ENCODE results near the gene SELPLG.
"Not testable (repeated sequence)": the region's sequence is repeated elsewhere in the genome, so short reads cannot be mapped to it uniquely, and the experiment has no call there.

SELPLG gene

DNA sequence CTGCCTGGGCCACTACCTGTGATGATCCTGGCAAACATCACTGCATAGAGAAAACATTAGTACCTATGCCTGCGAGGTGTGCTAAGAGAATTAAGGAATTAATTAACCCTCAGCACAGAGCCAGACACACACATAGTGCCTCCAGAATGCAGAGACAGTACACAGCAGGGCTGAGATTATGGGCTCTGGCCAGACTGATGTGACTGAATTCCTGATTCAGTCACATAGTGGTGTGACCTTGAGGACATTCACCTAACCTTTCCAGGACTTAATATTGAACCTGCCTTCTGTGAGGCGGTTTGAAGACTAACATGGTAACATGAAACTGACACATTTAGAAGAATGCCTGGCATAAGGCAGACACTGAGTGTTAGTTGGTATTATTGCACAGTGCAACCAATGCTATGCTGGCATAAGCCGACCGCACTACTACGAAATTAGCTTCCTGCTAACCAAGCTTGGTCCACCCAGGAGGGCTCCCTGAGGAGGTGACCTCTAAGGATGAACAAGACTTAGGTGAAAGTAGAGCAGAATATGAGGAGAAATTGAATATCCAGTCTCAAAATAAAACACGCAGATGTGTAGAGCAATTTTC, 32.0 kb upstream of the SELPLG start:
- DNase-seq, result no peak
- Mint-ChIP-seq H3K36me3 (ENCODE audit: low read depth) (no peaks in the 10 kb centered on the region), H3K9me3 (no peaks in the 10 kb centered on the region), H3K4me3 (no peak overlapping the region), H3K27me3 (no peaks in the 10 kb centered on the region), H3K4me1 (ENCODE audit: low read depth) (peaks cover 31% of the 10 kb centered on the region), H3K27ac (no peak overlapping the region)

DNA sequence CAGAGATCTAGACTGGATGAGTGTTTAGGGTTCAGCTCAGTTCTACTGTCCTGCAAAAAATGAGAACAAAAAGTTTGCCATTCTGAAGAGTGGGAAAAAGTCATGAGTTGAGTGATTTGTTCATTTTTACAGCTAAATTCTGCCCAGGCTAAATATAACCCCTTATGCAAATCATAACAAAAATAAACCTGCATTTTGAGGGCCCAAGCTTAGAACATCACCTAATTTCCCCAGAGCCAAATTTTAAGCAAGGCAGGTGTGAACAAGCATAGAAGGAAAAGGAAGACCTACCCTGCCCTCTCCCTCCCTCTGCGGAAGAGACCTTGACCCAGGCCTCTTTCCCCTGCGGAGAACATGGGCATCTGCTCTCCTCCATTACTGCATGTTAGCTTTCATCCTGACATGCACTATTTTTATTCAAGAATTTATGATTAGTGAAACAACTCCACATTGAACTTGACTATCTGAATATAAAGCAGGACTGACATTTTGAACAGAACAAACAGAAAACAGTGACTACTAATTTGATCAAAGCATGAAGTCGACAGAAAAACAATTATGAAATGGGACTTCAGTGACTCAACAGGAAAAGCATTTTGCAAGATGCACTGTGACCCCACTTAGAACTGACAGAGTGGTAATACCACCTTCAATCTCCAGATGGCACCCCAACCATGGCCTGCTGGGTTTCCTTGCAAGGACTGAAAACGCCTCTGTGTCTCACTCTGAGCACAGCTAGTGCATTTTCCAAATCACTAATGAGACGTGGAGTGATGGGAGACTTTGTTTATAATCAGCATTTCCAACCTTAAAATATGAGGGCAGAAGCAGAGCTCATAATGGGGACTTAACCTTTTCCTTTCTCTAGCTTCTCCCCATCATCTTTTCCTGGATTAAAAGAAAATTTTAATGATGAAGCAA, 30.9 kb upstream of the SELPLG start:
- Mint-ChIP-seq H3K36me3 (ENCODE audit: low read depth) (peaks cover 2% of the 10 kb centered on the region), H3K4me3 (peak overlapping the region; percentile 39), H3K4me1 (ENCODE audit: low read depth) (peaks cover 31% of the 10 kb centered on the region)

DNA sequence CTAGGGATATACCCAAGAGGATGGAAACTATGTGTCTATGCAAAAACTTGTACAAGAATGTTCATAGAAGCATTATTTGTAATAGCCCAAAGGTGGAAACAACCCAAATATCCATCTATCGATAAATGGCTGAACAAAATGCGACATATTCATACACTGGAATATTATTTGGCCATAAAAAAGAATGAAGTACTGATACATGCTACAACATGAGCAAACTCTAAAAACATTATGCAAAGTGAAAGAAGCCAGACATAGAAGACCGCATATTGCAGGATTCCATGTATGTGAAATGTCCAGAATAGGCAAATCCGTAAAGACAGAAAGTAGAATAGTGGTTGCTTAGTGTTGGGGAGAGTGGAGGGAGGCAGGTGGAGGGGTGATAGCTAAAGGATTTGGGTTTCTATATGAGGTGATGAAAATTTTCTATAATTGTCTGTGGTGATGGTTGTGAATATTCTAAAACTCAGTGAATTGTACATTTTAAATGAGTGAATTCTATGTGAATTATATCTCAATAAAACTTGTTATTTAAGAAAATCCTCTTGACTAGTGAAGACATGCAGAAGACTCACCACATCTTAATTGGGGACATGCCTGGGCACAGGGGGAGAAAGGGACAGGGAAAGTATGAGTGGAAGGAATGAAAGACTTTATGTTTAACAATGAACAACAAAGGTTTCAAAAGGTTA, 29.8 kb upstream of the SELPLG start:
- H3K27ac Mint-ChIP-seq, result peak overlapping the region; percentile 24

More for the DNA sequence above, 30.9 kb upstream of the SELPLG start:
- H3K9me3 Mint-ChIP-seq, result no peaks in the 10 kb centered on the region
- H3K27ac Mint-ChIP-seq, result peak overlapping the region; percentile 91
- H3K27me3 Mint-ChIP-seq, result no peaks in the 10 kb centered on the region
- peak; percentile 80 for DNase-seq

DNA sequence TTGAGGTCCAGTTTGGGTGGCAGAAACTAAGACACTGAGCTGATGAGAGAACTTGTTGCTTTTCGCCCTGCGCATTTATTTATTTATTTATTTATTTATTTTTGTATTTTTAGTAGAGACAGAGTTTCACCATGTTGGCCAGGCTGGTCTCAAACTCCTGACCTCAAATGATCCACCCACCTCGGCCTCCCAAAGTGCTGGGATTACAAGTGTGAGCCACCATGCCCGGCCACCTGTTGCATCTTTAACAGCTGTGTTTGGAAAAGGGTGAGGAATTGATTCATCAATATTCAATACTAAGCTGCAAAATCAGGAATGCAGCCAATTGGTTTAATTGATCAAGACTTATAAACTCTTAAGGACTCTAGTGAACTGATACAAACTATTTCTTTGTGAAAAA, 24.4 kb upstream of the SELPLG start:
- not testable (repeated sequence) for H3K27ac Mint-ChIP-seq, H3K4me3 Mint-ChIP-seq
- H3K4me1 Mint-ChIP-seq (ENCODE audit: low read depth), result peaks cover 11% of the 10 kb centered on the region

More for the DNA sequence above, 29.8 kb upstream of the SELPLG start:
- Mint-ChIP-seq H3K36me3 (ENCODE audit: low read depth) (peaks cover 11% of the 10 kb centered on the region), H3K9me3 (no peaks in the 10 kb centered on the region), H3K4me3 (no peak overlapping the region), H3K27me3 (no peaks in the 10 kb centered on the region), H3K4me1 (ENCODE audit: low read depth) (peaks cover 31% of the 10 kb centered on the region)
- no peak for DNase-seq

DNA sequence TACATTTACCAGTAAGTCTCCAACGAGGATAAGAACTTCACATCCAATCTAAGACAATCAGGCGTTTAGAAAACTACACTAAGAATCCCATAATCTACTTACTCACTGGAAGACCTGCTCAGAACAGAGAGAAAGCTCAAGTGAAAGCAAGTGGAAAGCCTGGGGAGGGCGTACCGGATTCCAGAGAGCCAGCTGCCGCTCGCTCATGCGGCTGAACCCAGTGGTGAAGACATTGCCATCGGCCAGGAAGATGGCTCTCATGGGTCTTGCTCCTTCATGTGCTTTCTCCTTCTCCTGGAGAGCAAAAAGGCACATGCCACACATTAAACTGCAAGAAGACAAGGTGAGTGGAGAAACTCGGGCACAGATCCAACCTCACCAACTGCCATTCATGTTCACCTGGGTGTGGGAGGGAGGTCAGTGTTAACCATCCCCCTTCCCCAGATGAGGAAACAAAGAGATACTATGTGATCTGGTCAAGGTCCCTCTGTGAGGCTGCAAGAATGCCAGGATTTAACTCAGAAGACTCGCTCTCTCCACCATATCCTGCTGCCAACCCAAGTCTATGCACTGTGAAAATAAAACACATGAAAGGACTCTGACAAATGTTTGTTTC, 23.5 kb upstream of the SELPLG start:
- H3K4me3 Mint-ChIP-seq, result no peak overlapping the region
- no peak overlapping the region for H3K27ac Mint-ChIP-seq
- peaks cover 14% of the 10 kb centered on the region for H3K4me1 Mint-ChIP-seq (ENCODE audit: low read depth)
- H3K9me3 Mint-ChIP-seq, result no peaks in the 10 kb centered on the region
- H3K27me3 Mint-ChIP-seq, result no peaks in the 10 kb centered on the region
- peaks cover 33% of the 10 kb centered on the region for H3K36me3 Mint-ChIP-seq (ENCODE audit: low read depth)
- DNase-seq, result no peak

More for the DNA sequence above, 24.4 kb upstream of the SELPLG start:
- H3K9me3 Mint-ChIP-seq, H3K27me3 Mint-ChIP-seq, DNase-seq: not testable (repeated sequence)
- peaks cover 30% of the 10 kb centered on the region for H3K36me3 Mint-ChIP-seq (ENCODE audit: low read depth)

DNA sequence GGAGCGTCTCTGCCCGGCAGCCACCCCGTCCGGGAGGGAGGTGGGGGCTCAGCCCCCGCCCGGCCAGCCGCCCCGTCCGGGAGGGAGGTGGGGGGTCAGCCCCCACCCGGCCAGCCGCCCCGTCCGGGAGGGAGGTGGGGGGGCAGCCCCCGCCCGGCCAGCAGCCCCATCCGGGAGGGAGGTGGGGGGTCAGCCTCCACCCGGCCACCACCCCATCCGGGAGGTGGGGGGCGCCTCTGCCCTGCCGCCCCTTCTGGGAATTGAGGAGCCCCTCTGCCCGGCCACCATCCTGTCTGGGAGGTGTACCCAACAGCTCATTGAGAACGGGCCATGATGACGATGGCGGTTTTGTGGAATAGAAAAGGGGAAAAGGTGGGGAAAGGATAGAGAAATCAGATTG, 22.6 kb upstream of the SELPLG start:
- not testable (repeated sequence) for H3K27ac Mint-ChIP-seq, H3K27me3 Mint-ChIP-seq, DNase-seq, H3K9me3 Mint-ChIP-seq, H3K4me3 Mint-ChIP-seq
- Mint-ChIP-seq H3K36me3 (ENCODE audit: low read depth) (peaks cover 41% of the 10 kb centered on the region), H3K4me1 (ENCODE audit: low read depth) (peaks cover 19% of the 10 kb centered on the region)

DNA sequence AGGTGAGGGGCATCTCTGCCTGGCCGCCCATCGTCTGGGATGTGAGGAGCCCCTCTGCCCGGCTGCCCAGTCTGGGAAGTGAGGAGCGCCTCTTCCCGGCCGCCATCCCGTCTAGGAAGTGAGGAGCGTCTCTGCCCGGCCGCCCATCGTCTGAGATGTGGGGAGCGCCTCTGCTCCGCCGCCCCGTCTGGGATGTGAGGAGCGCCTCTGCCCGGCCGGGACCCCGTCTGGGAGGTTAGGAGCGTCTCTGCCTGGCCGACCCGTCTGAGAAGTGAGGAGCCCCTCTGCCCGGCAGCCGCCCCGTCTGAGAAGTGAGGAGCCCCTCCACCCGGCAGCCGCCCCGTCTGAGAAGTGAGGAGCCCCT, 22.1 kb upstream of the SELPLG start:
- not testable (repeated sequence) for H3K27me3 Mint-ChIP-seq, H3K9me3 Mint-ChIP-seq, H3K4me3 Mint-ChIP-seq, H3K27ac Mint-ChIP-seq, DNase-seq
- Mint-ChIP-seq H3K4me1 (ENCODE audit: low read depth) (peaks cover 17% of the 10 kb centered on the region), H3K36me3 (ENCODE audit: low read depth) (peaks cover 46% of the 10 kb centered on the region)

DNA sequence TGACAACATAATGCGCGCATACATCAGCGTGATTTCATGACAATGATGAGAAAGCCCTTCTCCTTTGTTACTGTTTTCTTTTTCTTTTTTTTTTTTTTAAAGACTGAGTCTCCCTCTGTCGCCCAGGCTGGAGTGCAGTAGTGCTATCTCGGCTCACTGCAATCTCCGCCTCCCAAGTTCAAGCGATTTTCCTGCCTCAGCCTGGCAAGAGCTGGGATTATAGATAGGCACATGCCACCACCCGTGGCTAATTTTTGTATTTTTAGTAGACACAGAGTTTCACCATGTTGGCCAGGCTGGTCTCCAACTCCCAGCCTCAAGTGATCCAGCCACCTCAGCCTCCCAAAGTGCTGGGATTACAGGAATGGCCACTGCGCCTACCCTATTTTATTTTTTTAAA, 20.9 kb upstream of the SELPLG start:
- not testable (repeated sequence) for DNase-seq, H3K27me3 Mint-ChIP-seq, H3K27ac Mint-ChIP-seq, H3K4me3 Mint-ChIP-seq, H3K9me3 Mint-ChIP-seq
- H3K36me3 Mint-ChIP-seq (ENCODE audit: low read depth), result peaks cover 51% of the 10 kb centered on the region
- peaks cover 20% of the 10 kb centered on the region for H3K4me1 Mint-ChIP-seq (ENCODE audit: low read depth)

DNA sequence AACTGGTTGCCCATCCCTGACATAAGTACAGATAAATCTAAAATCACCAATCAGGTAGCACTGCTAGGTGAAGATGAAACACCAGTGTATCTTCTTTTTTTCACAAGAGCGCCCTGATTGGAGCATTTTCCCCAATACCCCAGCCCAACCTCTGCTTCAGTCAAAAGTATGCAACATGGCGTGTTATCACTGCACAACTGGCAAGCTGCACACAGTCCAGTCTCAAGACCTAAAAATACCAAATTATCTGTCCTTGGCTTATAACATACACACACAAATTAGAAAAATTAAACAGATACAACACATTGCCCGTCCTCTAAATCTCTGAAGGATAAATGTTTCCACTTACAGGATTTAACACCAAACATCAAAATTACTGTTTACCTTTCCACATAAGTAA, 20.2 kb upstream of the SELPLG start:
- peaks cover 54% of the 10 kb centered on the region for H3K36me3 Mint-ChIP-seq (ENCODE audit: low read depth)
- no peaks in the 10 kb centered on the region for H3K27me3 Mint-ChIP-seq
- peak overlapping the region; percentile 9 for H3K27ac Mint-ChIP-seq
- H3K4me3 Mint-ChIP-seq, result no peak overlapping the region
- H3K9me3 Mint-ChIP-seq, result no peaks in the 10 kb centered on the region
- no peak for DNase-seq
- peaks cover 27% of the 10 kb centered on the region for H3K4me1 Mint-ChIP-seq (ENCODE audit: low read depth)

DNA sequence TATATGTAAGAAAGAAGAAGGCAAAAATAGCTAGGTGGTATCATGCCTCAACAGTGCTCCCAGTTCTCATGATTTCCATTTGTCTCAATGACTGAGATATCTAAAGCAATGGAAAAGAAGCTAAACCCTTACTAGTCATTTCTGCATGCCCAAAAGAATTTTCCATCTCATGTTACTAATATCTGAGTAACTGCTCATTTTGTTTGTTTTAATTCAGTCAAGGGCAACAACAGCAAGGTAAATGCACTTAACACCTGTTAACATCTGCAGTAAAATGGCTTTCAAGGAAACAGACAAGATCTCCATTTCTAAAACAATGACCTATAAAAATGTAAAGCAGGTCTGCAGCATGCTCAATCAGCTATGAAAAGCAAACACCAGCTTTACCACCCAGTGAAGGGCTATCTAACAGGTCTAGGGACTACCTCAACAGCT, 19.4 kb upstream of the SELPLG start:
- no peaks in the 10 kb centered on the region for H3K9me3 Mint-ChIP-seq
- H3K4me1 Mint-ChIP-seq (ENCODE audit: low read depth), result peaks cover 33% of the 10 kb centered on the region
- DNase-seq, result no peak
- H3K36me3 Mint-ChIP-seq (ENCODE audit: low read depth), result peaks cover 54% of the 10 kb centered on the region
- peak overlapping the region; percentile 53 for H3K27ac Mint-ChIP-seq
- H3K4me3 Mint-ChIP-seq, result no peak overlapping the region
- H3K27me3 Mint-ChIP-seq, result no peaks in the 10 kb centered on the region

DNA sequence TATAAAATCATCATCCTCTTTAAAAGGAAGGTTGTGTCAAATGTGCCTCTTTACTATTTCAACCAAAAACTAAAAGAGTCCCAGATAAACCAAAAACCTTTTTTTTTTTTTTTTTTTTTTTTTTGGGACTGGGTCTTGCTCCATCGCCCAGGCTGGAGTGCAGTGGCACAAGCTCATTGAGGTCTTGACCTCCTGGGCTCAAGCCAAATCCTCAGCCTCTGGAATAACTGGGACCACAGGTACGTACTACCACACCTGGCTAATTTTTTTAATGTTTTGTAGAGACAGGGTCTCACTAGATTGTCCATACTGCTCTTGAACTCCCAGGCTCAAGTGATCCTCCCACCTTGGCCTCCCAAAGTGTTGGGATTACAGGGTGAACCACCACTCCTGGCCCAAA, 16.4 kb upstream of the SELPLG start:
- no peak overlapping the region for H3K4me3 Mint-ChIP-seq
- no peaks in the 10 kb centered on the region for H3K27me3 Mint-ChIP-seq
- H3K9me3 Mint-ChIP-seq, result no peaks in the 10 kb centered on the region
- H3K27ac Mint-ChIP-seq, result no peak overlapping the region
- peaks cover 60% of the 10 kb centered on the region for H3K4me1 Mint-ChIP-seq (ENCODE audit: low read depth)
- peaks cover 60% of the 10 kb centered on the region for H3K36me3 Mint-ChIP-seq (ENCODE audit: low read depth)
- DNase-seq, result no peak

DNA sequence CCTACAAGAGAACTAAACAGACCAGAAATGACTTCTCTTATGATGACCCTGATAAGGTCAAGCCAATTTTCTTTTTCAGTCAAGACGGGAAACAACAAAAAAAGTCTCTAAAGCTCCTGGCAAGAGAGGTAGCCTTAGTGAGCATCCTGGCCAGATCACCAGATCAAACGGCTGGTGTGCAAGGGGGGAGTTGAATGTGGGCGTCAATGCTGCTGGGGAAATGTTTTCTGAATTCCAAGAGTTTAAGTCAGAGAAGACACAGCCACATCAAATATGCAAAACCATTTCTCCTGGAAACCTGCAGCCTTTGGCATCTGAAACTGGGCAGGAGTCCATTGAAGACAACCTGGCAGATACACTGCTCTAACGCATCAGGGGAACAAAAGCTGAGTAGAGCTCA, 16.0 kb upstream of the SELPLG start:
- Mint-ChIP-seq H3K36me3 (ENCODE audit: low read depth) (peaks cover 65% of the 10 kb centered on the region), H3K9me3 (no peaks in the 10 kb centered on the region), H3K4me1 (ENCODE audit: low read depth) (peaks cover 61% of the 10 kb centered on the region), H3K4me3 (no peak overlapping the region), H3K27ac (peak overlapping the region; percentile 81), H3K27me3 (no peaks in the 10 kb centered on the region)
- no peak for DNase-seq

DNA sequence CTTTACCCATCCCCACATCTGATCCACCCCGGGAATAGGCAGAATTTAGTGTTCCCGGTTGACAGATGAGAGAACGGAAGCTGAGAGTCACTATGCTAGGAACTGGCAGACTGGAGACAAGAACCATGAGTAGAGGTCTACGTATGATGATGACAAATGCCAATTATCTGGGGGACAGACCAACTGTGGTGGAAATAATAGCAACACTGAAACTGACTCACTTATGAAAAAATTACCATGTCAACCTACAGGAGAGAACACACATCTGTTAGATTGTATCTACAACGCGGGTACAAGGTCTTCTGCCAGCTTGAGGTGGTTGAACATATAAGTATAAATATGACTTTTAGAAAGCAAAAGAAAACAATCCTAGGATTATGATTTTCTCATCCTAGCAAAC, 15.4 kb upstream of the SELPLG start:
- peaks cover 61% of the 10 kb centered on the region for H3K4me1 Mint-ChIP-seq (ENCODE audit: low read depth)
- no peak overlapping the region for H3K4me3 Mint-ChIP-seq
- peak overlapping the region; percentile 81 for H3K27ac Mint-ChIP-seq
- H3K9me3 Mint-ChIP-seq, result no peaks in the 10 kb centered on the region
- peaks cover 66% of the 10 kb centered on the region for H3K36me3 Mint-ChIP-seq (ENCODE audit: low read depth)
- DNase-seq, result no peak
- H3K27me3 Mint-ChIP-seq, result no peaks in the 10 kb centered on the region

DNA sequence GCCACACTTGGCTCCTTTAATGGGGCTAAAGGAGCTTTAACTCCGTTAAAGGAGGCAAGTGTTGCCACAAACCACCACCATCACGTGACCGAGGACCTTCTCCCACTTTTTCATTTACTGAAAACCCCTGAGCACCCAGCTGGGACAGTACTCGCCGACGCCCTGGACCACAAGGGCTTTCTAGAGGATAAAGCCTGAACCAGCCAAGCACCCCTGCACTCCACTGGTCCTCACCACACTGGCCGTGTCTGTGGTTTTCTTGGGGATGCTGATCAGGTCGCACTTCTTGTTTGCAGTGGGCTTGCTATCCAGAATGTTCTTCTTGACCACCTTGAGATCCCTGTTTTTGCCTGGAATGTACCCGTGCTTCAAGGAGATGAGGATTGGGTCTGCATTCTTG, 14.7 kb upstream of the SELPLG start:
- no peak overlapping the region for H3K4me3 Mint-ChIP-seq
- no peak for DNase-seq
- peaks cover 60% of the 10 kb centered on the region for H3K4me1 Mint-ChIP-seq (ENCODE audit: low read depth)
- peak overlapping the region; percentile 81 for H3K27ac Mint-ChIP-seq
- H3K9me3 Mint-ChIP-seq, result no peaks in the 10 kb centered on the region
- no peaks in the 10 kb centered on the region for H3K27me3 Mint-ChIP-seq
- peaks cover 66% of the 10 kb centered on the region for H3K36me3 Mint-ChIP-seq (ENCODE audit: low read depth)
